NCI-H748 (cell line): ENCODE data around the gene LEAP2.
A peak's percentile ranks its signal among the peaks of the same experiment; 100 is the strongest.
"Not testable (repeated sequence)": the region's sequence is repeated elsewhere in the genome, so short reads cannot be mapped to it uniquely, and the experiment has no call there.

Source experiments
- DNase-seq: peaks from one replicate; lab custom pipeline; 2025; ENCODE audit not compliant: unreplicated experiment; lab: John Stamatoyannopoulos, UW

Gene LEAP2

DNA sequence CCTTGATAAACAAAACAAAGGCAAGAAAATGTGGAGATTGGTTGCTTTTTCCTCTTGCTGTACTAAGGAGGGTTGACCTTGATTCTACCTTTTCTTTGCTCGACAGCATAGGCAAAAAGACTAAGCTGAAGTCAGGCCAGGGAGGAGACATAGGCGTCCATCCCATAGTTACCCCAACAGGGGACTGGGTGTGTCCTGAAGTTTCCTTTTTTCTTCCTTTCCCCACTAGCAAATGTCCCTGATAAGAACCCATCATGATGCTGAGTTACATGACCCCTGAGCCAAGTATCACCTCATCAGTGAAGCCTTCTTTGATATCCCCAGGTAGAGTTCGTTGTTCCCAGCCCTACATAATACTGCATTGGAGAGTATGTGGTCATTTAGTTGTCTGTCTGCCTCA, 33.2 kb upstream of the LEAP2 start:
- DNase-seq: no peak

DNA sequence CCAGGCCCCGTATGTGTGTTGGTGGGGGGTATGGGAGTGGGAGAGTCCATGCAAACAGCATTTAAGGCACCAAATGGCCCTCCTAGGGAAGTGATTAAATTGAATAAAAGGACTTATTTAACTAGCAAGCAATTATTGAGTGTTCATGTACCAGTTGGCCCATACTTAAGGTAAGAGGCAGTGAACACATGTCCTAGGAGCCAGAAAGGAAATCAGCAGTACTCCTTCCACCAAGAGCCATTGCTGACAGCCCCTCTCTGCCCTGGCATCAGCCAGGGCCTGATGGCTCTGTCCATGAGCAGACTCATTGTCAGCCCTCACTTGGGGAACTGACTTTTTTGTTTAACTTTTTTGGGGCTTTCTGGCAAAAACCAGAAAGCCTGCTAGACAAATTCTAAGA, 32.6 kb upstream of the LEAP2 start:
- DNase-seq: peak; percentile 48

DNA sequence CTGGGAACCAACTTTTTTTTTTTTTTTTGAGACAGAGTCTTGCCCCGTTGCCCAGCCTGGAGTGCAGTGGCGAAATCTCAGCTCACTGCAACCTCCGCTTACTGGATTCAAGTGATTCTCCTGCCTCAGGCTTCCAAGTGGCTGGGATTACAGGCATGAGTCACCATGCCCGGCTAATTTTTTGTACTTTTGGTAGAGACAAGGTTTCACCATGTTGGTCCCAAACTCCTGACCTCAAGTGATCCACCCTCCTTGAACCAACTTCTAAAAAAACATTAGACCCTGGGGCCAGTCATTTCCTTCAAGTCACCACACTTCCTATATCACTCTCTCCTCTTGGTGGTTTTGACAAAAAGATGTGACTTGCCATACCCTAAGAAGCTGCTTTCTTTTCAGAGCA, 32.2 kb upstream of the LEAP2 start:
- no peak for DNase-seq

DNA sequence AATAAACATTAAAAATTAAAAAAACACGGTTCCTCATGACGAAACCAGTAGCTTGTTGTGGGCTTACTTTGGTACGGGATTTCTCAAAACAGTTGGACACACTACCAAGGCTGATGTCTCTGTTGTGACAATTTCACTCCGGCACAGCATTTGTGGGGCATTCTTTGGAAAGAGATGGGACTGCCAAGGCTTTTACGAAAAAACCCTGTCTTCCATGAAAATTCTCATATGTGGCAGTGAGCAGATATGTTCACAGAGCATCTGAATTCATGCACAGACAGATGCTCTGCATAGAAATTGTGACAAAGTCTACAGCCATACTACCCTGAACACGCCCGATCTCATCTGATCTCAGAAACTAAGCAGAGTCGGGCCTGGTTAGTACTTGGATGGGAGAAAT, 25.2 kb upstream of the LEAP2 start:
- no peak for DNase-seq

DNA sequence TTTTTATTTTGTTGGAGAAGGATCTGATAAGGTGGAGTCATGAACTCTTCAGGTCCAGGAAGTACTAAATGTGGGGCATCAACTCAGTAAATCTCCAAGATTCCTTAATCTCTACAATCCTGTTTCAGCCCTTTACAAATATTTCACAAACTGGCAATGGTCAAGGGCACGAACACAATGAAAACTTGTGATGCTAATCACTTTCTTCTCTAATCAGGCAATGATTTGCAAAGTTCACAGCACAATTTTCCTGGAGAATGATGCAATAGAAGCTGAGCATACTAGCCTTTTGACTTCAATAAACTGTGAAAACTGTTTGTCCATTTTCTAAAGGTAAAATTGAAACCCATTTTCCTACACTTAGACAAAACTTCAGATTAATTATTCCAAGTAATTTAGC, 24.1 kb upstream of the LEAP2 start:
- no peak for DNase-seq

DNA sequence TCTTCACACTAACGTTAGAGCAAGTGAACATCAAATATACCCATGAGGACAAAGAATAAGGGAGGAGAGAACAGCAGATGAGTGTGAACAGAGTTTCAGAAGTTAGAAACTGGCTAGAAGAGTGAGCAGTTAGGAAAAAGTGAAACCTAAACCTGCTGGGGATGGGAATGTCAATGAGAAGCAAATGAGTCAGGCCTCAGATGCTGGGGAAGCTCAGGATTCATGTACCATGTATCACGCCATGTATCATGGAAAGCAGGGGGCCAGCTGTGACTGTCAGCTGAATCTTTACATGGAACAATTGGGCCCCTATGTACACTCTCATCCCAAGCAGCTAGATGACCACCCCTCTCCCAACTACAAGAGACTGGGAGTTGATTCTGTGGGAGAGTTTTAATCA, 23.4 kb upstream of the LEAP2 start:
- DNase-seq: no peak

DNA sequence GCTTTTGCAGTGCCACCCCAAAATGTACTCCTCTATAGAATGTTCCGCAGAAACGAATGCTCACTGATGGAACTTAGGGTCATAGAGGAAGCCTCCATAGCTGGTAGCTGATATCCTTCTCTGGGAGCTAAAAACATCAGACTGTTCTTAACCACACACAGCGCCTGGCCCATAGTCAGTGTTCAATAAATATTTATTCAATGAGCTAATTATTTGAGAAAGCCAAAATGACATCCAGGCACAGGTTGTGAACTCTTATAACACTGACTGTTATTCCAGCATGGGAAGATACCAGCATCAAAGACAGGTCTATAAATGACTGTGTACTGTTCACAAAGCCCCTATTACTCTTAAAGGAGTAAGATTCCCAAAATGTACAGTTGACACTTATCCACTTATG, 20.1 kb upstream of the LEAP2 start:
- DNase-seq: no peak

DNA sequence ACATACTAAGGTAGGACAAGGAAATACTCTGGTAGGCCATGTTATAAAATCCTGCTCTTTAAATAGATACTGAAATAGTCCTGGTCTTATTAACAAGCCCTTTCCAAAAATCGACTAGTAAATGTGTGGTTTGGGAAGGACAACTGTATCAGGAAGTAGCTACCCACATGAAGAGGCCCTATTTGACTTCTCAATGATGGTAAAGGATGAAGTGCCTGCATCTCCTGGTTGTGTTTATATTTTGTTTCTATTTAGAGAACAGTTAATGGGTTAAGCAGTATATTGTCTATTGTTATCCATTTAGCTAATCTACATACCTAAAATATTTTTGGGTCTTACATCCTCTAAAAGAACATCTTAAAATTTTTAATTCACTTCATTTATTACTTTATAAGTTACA, 19.7 kb upstream of the LEAP2 start:
- DNase-seq: no peak

DNA sequence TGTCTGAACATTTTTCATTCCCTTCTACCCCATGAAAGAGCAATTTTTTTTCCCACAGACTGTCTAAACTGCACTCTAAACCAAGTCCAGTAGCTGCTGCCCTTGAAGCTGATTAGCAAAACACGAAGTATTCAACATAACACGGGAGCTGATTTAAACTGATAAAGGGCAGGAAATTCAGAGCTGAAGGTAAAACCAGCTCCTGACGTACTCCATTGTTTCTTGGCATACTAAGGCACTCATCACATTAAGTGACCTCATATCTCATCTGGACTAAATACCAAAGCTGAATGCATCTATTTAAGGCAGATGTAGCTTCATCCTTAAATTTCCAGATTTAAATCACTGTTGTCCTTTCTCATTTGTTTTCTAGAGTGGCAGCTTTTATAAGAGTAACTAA, 19.2 kb upstream of the LEAP2 start:
- no peak for DNase-seq

DNA sequence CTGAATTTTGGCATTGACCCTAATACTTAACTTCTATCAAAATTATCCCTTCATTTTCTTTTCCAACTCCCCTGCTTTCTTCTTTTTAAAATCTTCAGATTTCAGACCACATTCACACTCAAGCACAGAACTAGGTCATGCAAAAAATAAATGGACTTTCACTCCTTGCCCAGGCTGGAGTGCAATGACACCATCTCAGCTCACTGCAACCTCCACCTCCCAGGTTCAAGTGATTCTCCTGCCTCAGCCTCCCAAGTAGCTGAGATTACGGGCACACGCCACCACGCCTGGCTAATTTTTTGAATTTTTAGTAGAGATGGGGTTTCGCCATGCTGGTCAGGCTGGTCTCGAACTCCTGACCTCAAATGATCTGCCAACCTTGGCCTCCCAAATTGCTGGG, 18.5 kb upstream of the LEAP2 start:
- not testable (repeated sequence) for DNase-seq

DNA sequence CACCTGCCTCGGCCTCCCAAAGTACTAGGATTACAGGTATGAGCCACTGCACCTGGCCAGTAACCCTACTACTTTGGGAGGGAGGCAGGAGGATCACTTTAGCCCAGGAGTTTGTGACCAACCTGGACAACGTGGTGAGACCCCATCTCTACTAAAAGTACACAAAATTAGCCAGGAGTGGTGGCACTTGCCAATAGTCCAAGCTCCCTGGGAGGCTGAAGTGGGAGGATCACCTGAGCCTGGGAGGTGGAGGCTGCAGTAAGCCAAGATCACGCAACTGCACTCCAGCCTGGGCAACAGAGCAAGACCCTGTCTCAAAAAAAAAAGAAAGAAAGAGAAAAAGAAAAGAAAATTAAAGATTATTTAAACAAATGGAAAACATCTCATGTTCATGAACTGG, 17.5 kb upstream of the LEAP2 start:
- DNase-seq: no peak

DNA sequence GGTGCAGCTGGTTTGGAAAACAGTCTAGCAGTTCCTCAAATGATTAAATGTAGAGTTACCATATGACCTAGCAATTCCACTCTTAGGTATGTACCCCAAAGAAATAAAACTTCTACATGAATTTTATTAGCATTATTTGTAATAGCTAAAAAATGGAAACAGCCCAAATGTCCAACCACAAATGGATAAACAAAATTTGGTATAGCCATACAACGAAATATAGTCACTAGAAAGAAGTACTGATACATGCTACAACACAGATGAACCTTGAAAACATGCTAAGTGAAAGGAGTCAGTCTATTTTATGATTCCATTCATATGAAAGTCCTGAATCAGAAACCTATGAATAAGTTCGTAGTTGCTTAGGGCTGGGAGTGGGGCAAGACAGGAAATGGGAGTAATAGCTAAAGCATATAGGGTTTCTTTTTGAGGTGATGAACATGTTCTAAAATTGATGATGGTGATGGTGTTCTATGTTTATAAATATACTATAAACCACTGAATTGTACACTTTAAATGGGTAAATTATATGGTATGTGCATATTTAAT, 13.5 kb upstream of the LEAP2 start:
- DNase-seq: no peak

DNA sequence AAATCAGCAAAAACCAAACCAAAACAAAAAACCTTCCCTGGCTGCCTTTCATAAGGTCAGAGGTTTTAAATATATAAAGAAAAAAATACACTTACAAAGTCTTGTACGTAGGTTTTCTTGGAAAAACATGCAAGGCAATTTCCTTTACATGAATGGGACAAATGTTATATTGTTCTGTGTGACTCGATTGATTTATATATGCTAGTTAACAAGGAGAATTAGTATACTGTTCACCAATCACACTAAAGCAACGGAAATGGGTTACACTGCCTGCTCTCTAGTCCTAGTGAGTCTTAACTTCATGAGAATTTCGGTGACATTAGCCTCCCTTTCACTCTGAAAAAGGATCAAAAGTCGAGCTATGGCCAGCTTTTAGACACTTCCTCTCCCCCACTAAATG, 12.7 kb upstream of the LEAP2 start:
- DNase-seq: no peak

DNA sequence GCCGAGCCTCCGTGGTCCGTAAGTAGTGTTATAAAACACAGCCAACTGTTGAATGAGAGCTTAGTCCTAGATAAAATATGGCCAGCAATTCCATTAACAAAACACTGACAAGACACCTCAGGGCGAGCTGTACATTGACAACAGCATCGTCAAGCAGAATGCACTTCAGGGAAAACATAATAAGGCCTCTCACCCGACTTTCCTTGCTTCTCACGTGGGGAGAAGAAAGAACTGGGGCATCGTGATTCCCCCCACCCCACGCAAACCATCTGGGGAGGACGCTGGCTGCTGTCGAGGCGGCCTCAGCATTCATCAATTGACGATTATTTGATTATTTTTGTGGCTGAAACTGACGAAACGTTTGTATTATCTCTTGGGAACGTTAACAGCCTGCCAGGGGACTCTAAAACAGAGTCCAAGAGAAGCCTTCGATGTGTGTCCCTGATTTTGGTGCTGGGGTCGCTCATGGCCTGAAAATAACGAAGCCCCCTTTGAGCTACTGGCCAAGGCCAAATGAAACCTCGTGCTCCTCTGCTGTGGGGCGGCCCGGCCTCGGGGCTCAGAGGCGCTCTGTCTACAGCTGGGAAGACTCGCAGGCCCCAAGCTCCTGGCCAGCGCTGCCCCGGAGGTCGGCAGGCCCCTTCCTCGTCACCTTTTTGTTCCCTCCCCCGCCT, 7.7 kb upstream of the LEAP2 start:
- DNase-seq: no peak

DNA sequence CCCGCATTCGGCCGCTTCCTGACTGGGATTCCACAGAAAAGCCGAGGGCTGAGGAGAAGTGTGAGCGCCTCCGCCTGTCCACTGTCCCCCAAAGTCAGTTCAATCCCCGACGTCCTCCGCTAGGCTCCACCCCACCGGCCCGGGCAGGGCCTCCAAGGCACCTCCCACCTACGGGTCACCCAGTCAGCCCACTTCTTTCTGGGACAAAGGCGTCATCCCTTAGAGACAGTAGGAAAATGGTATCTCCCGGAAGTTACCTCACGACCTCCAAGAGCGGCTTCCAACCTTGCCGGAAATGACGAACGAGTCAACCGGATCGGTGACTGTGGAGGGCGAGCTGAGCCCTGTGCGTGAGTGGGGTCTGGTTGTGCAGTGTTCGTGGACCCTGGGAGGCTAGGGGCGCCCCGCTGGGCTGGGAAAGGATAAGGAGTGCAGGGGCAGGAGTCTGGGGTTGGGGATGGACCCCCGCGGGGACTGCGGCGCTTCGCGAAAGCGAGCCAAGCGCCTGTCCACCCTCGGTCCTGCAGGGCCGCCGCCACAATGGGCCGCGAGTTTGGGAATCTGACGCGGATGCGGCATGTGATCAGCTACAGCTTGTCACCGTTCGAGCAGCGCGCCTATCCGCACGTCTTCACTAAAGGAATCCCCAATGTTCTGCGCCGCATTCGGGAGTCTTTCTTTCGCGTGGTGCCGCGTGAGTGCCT, 7.0 kb upstream of the LEAP2 start, which contains the start of the genes GDF9 and UQCRQ:
GDF9 (minus strand) TSS at position 128 of the 704 bp plus-strand sequence. CDS start 1,936 bp downstream, outside the sequence.
UQCRQ (plus strand) TSS at position 301 of the 704 bp plus-strand sequence; CDS start at position 541, 240 bp downstream.
- DNase-seq: peak; percentile 99

DNA sequence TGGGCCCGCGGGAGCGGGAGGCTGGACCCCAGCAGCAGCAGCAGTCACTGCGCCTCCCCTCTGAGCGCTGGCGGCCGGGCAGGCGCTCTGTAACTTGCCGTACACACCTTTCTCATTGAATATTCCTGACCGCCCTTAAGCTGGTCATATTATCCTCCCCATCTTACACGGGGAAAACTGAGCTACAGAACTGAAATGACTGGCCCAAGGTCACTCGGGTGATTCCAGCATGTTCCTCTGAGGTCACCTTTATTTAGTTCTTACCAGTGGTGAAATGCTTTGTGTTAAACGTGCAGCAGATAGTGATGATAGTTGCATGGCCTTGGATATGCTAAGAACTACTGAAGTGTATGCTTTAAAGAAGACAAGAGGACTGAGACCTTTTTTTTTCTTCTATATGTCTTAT, 6.4 kb upstream of the LEAP2 start:
- DNase-seq: no peak

DNA sequence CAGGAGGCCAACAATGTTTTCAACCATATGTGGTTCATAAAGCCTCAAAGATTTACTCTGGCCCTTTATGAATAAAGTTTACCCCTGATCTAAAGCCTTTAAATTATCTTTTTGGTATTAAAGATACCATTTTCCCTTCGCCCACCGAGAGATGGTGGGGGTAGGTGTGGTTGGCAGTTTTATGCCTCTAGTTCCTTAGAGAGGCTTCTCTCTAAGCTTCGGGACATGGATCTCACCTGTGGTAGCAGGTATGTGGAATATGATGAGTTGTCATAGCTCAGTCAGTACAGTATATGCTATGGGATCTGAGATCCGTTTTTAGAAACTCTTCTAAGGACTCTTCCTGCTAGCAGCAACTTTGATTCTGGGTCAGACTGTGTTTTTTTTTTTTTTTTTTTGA, 4.7 kb upstream of the LEAP2 start:
- DNase-seq: no peak

DNA sequence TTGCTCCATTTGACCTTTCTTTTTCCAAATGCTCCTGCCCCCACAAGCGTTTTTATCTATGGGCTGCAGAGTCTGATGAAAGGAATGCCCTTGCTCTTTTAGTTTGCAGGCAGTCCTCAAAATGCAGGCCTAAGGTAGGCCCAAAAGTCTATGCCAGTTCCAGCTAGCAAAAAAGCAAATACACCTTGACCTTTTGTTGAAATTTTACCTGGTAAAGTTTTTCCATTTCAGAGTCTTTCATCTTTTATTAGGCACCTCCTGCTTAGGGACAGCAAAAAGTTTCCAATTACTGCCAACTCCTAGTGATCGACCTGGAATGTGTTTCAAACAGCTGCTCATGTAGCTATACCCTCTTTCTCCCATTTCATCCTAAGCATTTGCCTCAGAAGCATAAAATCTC, 2.7 kb upstream of the LEAP2 start:
- no peak for DNase-seq

DNA sequence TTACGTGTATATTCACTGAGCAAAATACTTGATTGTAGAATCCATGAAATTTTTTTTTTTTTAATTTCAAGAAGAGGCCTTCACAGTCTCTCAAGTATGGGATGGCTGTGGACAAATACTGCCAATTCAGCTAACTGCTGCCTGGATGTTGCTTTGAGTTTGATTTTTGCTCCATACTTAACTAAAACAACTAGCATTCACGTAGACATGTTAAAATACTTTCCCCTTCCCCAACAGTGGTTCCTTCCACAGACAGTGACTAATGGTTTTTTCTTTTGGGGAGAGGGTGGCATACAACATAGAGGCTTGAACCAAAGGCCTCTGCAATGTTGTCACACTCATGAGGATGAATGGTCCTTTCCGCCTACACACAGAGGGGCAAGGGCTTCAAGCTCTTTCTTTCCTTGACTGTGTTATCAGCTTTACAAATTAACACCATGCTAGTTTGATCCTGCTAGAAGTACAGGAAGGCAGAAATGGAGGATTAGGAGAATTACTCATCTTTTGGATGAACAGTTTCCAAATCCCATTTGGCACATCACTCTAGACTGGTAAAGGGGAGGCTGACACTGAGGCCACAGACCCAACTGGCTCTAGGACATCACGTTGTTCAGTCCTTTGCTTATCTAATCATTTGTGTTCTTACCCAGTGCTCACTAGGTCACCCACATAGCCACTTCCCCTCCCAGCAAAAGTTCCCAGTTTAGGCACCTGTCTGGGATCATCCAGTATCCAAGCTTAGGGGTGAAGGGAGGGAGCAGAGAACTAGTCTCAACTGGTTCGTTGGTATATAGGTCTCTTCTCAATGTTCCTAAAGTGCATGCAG, 1.8 kb upstream of the LEAP2 start:
- DNase-seq: no peak

DNA sequence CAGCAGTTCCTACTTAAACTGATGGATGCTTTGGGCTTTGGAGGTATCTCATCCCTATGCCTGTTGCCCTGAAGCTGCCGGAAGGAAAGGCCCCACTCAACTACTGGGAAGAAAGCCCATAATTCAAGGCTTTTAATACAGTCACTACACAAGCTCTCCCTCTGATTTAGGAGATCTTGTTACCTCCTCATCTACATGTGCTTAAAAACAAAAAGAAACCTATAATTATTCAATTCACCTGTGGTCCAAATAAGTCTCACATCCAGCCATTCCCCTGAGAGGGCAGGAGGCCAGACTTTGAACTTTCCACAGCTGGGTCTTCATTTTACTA, 715 bp upstream of the LEAP2 start:
- no peak for DNase-seq

DNA sequence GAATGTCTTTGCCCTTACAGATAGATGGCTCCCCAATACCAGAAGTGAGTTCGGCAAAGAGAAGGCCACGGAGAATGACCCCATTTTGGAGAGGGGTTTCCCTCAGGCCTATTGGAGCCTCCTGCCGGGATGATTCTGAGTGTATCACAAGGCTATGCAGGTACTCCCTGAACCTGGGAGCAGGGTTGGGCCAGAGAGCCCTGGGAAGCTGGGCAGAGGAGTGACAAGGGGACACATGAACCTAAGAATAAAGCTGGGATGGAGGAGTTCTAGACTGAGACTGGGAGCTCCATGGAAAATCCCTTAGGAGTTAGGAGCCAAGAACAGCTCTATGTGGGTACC, 433 bp downstream of the LEAP2 start:
- DNase-seq: no peak
